GM11168 (cell line): Measurements from ENCODE around the gene CCDC187.

ENCODE experiments used
- in situ Hi-C: fragments of 300-500 bp; cut with MboI; formaldehyde crosslinking; loops from one replicate; pipeline ENCODE4 v1.12.0; 2022; ENCODE audit warnings: low sequenced_read_pairs; ENCODE audit not compliant: unreplicated experiment

CCDC187 gene

DNA sequence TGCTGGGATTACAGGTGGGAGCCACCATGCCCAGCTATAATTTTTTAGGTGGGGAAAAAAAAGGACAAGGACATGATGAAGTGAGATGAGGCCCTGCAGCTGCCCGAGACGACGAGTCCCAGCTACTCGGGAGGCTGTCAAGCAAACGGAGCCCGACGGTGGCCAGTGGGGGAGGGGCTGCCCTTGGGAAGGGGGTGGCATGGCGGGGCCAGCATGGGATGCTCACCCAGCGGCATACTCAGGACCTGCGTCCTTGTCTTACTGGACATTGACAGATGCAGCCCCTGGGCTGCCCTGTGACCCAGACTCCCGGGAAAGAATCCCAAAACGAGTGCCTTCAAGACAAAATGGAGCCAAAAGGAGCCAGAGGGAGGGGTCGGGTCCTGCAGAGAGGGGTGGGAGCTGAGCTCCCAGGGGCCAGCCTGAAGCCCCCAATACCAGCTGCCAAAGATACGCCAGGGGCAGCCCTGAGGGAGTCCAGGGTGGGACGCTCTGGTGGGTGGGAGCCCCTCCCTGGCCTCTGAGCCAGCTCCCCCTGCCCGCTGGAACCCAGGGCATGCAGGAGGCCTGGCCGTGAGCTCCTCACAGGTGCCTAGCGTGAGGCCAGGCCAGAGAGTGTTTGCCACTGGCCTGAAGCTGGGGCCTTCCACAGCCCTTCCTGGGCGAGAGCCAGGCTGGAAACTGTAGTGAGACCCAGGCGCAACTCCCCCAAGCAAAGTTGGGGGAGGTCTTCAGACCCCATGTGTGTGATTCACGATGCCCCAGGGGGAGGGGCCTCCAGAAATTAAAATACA lies 15.7 kb downstream of the CCDC187 start:
- in situ Hi-C loops, result loop anchor here (10.0 kb wide), 1 partner anchor 113 kb away; no protein-coding TSS in a partner anchor

DNA sequence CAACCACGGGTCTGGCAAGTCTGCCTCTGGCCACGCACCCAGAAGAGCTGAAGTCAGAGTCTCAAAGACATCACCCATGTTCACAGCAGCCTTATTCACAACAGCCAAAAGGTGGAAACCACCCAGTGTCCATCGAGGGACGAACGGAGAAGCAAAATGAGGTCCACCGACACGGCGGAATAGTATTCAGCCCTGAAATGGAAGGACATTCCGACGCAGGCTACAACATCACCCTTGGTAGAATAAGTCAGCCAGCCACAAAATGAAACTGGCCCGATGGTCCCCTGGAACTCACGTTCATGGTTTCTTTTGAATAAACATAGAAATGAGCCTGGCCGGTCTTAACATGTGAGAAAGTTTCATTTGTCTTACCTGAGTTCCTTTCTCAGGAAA lies 16.9 kb downstream of the CCDC187 start:
- in situ Hi-C loops, result loop anchor here (10.0 kb wide), 1 partner anchor 112 kb away; no protein-coding TSS in a partner anchor

DNA sequence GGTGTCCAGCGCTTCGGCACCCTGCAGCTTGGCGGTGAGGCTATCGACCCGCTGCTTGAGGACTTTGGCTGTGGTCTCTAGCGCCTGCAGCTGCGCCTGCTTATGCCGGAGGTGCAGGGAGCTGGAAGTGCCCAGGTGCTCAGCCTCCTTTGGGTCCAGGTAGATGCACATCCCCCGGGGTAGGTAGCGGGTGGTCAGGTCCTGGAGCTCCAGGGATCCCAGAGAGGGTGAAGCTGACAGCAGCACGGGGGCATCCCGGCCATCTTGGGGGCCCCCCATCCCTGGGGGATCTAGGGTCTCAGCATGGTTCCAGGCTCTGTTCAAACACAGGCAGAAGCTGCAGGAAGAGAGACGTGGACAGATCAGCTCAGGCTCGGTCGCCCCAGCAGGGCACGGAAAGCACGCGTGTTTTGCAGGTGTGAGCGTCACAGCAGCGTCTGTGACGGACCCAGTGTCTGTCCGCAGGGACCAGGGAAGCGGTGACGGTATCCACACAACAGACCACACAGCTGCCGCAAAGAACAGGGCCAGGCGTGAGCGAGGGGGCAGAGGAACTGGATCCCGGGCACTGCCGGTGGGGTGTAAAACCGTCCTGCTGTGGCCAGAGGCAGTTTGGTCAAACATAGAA lies 17.4 kb downstream of the CCDC187 start:
- in situ Hi-C loops, result loop anchor here (10.0 kb wide), 1 partner anchor 112 kb away; no protein-coding TSS in a partner anchor

DNA sequence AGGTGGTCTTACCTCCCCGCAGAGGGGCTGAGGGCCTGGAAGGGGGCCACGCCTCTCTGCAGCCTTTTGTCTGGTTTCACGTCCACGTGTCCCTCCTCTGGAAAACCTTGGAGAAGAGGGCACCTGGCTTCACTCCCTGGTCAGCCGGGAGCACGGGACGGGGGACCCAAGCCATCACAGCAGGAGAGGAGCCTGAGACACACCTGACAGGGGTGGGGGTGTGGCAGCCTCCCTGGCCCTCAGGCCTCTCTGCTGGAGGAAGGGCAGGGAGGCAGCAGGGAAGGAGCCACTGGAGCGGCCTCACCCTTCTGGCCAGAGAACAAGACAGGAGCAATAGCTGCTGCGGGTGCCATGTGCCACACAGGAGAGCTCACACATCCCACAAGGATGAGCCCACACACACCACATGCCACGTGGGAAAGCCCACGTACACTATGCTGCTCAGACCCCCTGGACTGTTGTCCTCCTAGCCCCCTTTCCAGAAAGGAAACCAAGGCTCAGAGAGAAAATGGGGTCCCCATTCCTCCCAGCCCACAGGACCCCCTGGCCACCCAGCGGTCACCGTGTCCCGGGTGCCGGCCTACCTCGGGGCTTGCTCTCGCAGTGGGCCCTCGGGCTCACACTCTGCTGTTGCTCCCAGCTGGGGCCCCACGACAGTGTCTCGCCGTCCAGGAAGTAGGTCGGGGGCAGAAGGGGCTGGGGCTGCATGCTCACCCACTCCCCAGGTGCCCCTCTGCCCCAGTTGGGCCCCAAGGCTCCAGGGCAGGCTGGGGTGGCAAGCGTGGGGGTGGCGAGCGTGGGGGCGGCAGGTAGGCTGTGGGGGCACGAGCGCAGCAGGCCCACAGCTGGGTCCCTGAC lies 18.2 kb downstream of the CCDC187 start:
- in situ Hi-C loops, result loop anchor here (10.0 kb wide), 1 partner anchor 111 kb away; no protein-coding TSS in a partner anchor

DNA sequence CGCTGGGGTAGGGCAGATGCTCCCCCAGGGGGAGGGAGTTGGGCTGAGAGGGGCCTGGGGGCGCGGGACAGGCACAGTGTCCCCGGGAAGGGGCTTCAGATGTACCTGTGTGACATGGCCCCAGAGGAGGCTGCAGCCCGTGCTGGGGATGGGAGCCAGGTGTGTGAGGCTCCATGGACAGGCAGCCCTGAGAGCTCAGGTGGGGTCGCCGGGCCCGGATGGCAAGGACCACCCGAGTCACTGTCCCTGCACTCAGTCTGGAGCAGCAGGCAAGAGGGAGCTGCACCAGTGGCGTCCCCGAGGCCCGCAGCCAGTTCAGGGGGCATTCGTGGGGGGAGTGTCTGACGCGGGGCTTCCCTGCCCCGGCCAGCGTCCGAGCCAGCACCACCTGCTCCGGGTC lies 18.9 kb downstream of the CCDC187 start:
- in situ Hi-C loops, result loop anchor here (10.0 kb wide), 1 partner anchor 110 kb away; no protein-coding TSS in a partner anchor

DNA sequence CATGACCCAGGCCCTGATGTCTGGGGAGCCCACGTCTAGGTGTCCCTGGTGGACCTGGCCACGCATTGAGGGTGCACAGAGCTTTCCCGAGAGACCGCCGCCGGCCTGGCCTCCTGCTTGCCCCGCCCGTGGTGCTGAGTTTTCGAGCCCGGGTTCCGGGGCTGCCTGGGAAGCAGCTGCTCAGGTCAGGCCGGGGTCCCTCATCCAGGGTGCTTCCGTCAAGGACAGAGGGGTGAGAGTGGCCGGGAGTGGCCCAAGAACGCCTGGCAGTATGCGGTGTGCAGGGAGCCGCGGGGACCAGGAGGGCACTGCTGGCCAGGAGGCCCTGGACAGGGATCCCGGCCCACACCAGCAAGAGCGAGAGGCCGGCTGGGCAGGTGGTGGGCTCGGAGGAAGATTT lies 19.6 kb downstream of the CCDC187 start:
- in situ Hi-C loops, result loop anchor here (10.0 kb wide), 1 partner anchor 110 kb away; no protein-coding TSS in a partner anchor

DNA sequence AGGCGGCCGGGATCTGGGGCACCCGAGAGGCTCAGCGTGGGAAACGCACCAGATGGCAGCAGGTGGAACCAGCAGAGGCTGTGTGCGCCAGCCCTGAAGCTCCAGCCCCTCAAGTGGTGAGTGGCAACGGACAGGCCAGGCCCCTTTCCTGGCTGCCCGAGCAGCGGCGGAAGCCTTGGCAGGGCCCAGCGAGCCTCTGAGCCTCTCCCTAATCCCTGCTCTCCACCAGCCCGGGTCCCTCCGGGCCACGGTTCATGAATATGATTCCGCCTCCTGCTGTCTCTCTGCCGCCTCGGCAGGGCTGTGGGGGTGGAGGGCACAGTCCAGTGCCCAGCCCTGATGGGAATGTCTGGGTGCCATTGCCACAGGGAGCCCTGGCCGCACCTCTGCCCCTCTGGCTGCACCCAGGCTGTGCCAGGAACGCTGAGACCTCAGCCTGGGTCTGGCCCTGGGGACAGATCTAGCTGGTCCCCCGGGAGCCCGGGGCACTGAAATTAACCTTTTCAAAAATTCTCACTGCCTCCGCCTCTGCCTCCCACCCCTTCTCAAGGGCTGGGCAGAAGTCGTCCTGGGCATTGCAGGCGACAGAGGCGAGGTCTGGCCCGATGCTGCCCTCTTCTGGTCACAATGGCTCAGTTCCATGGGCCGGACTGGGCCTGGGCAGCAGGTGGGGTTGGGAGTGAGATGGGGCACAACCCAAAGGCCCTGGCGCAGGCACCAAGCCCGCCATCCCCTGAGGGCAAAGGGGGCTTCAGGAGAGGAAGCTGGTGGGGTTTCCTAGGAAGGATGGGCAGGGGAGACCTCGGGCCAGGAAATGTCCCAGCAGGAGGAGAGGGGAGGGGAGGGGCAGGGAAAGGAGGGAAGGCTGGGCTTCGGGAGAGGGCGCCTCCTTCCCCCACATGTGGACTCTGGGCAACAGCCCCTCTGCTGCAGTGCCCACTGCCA lies 20.3 kb downstream of the CCDC187 start:
- in situ Hi-C loops, result loop anchor here (10.0 kb wide), 1 partner anchor 109 kb away; no protein-coding TSS in a partner anchor

DNA sequence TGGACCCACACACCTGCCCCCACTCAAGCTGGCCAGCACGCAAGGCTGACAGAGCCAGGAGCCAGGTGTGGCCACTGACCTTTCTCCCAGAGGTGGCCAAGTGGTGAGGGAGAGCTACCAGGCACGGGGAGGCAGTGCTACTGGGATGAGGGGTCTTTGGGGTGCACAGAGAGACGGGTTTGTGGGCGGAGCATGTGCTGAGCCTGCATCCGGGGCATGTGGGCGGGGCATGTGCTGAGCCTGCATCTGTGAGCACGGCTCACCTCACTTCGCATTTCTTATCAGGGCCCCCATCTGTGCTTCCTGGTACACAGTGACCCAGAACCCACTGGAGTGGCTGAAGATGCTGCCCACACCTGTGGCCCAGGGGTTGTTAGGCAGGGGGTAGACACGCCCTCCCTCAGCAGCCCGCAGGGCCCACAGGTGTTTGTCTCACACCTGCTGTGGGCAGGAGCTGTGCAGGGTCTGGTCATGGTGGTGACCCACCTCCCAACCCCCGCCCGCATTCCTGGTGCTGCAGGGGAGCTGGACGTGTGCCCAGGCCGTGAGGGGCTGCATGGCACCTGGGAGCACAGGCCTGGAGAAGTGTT lies 21.5 kb downstream of the CCDC187 start:
- in situ Hi-C loops, result loop anchor here (10.0 kb wide), 1 partner anchor 108 kb away; no protein-coding TSS in a partner anchor

DNA sequence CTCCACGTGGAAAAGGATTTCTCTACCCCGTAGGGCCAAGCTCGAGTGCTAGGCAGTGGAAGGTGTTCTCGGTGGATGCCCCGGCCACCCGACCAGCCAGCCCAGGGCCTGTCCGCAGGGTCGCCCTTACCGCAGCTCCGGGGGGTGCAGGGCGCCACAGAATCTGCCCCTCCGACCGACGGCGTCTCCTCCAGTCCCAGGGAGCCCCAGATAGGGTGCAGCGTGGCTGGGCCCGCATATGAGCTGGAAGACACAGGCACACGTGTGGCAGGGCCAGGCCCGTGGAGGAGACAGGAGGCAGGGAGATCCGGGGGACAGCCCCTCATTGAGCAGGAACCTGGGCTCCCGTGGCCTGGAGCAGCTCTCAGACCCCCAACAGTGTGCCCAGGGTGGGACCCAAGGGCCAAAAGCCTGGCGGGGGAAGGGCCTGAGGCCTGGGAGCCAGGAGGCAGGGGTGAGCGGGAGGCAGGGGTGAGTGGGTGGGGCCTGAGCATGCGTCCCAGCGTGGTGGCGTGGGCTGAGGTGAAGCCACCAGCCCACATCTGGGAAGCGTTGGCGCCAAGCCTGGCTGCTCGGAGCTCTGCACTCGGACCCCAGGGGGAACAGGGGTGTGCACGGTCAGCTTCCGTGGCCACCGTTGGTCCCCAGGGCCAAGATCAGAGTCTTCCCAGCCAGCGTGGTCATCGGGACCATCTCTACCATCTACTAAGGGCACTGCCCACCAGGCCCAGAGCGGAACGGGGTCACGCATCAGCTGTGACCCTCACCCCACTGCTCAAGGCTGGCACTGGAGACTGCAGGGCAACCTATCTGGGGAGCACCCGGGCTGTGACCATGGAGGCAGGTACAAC lies 22.2 kb downstream of the CCDC187 start:
- in situ Hi-C loops, result loop anchor here (10.0 kb wide), 1 partner anchor 107 kb away; no protein-coding TSS in a partner anchor

DNA sequence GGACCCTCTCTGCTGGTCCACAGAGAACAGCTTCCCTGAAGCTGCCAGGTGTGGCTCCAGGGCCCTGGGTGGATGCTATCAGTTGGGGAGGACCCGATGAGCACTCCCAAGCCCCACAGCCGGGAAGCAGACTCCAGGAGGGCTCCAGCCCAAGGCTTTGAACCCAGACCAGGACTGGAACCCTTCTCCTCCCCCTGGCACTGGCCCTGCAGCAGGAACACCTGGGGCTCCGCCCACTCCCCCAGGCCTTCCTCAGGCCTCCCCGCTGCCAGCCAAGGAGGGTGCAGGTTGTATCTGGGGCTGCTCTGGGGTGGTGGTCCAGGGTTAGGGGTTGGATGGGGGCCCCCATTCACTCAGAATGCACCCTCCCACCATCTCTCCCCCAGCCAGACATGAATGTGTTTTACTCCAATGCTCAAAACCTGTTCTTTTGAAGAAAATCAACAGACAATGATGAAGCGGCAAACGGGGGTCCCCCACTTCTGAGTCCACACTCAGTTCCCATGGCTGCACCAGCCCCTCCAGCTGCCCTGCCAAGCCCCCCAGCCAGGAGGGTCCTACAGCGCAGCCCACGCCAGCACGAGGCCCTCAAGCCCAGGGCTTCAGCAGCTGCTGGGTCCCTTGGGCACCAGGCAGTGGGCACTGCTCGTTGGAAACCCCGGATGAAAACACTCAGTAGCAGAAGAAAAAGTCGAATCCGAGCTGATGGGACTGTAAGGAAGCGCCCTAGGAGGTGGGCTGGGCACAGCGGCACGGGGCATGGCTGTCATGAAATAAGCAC lies 23.2 kb downstream of the CCDC187 start:
- in situ Hi-C loops, result loop anchor here (10.0 kb wide), 1 partner anchor 106 kb away; no protein-coding TSS in a partner anchor

DNA sequence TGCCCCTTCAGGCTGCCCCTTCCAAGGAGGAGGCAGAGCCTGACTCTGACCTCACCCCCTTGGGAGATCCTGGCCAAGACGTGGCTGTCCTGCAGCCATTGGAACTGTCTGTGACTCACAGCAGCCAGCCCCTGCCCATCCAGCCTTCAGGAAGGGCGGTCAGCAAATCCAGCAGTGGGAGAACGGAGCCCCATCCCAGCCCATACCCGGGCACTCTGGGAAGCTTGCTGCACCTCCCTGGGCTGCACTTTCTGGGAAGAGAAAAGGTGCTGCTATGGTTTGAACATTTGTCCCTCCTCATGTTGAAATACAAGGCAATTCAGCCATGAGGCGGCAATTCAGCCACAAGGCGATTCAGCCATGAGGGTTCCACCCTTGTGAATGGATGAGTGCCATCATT lies 24.4 kb downstream of the CCDC187 start:
- in situ Hi-C loops, result no loop called here

DNA sequence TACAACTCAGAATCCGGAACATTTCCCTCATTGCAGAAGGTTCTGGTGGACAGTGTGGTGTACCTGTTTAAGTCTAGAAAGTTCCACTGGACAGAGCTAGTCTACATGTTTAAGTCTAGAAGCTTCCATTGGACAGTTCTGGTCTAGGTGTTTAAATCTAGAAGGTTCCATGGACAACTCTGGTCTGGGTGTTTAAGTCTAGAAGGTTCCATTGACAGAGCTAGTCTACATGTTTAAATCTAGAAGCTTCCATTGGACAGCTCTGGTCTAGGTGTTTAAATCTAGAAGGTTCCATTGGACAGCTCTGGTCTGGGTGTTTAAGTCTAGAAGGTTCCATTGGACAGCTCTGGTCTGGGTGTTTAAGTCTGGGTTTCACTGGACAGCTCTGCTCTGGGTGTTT lies 25.0 kb downstream of the CCDC187 start:
- in situ Hi-C loops, result no loop called here

DNA sequence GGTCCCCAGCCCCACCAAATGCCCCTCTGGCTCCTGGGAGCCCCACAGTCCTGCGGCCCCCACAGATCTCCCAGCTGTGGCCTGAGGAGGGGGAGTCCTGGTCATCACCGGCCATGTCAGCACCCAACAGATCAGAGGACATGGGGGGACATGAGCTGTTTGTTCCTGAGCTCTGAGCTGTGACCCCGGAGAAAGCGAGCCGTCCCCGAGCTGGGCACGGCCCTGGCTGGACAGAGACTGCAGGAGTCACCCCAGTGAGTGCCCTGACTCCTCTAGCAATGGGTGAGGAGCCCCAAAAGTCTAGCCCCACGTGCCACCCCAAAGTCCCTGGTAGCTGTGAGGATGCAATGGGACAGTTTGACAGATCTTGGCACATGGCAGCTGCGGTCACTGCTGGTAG lies 25.7 kb downstream of the CCDC187 start:
- in situ Hi-C loops, result no loop called here

DNA sequence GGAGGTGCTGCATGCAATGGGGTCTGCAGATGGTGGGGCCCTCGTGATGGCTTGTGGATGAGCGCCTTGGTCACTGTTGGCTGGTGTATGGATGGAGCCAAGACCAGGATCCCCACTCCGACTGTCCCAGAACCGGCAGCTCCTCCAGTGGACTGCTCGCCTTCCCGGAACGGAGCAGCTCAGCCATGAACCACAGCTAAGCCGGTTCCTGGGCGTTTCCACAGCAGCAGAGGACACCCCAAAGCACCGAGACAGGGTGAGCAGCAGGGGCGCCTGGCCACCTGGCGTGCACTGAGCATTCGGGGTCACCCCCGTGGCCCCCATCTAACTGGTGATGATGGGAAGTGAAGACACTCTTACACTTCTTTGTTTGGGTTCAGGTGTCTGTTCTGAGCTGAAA lies 26.1 kb downstream of the CCDC187 start:
- in situ Hi-C loops, result no loop called here

DNA sequence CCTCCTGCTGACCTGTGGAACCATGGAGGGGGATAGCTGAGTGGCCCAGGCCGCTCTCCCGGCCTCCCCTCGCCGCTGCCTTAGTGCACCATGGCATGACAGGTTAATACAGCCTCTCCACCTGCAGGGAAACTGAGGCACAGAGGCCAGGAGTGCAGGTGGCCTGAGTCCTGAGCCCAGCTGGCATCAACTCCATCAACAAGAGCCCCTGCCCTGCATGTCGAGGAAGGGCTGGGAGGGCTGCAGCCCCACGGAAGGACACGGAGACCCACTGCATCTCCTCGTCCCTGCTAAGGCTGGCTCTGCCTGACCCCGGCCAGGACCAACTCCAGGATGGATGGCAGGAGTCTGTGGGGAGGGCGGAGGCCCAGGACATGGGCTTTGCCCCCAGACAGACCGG lies 27.2 kb downstream of the CCDC187 start:
- in situ Hi-C loops, result no loop called here

DNA sequence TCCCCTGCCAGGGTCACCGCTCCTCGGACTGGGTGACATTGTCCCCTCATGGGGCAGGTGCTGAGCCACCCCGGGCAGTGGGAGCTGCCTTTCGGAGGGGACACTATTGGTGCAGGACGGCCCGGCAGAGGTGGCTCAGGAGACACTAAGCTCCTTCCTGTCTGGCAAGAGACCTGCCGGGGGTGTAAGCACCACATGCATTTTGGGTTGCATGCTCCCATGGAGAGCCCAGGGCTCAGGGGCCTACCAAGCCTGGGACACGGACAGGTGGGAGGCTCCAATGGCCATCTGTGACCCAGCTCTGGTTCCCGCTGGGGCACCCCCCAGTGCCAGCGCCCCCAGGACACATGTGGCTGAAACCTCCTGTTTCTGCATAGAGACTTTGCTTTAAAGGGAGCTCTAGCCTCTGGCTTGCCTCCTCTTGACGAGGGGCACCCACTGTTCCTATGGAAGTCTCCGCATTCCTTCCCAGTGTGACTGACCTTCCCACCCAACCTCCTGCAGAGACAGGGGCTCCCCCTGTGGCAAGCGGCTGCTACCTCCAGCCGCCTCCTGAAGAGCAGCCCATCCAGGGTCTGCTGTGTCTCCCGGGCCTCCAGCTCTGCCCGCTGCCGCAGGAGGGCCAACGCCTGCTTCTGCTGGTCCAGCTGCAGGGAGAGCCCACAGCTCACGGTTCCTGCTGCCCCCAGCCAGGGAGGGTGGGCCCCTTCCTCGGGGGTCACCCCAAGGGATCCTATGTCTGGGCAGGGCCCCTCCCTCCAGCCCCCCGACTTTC lies 28.1 kb downstream of the CCDC187 start:
- in situ Hi-C loops, result no loop called here
